GM21360 (cell line): Measurements from ENCODE around the gene ZIM2.
"Not testable (repeated sequence)": the region's sequence is repeated elsewhere in the genome, so short reads cannot be mapped to it uniquely, and the experiment has no call there.

Source experiments
- ATAC-seq: cut with Tn5 transposase; IDR thresholded peaks from one replicate; pipeline ENCODE4 v1.9.1; 2021; ENCODE audit warnings: mild to moderate bottlenecking, moderate library complexity; ENCODE audit not compliant: unreplicated experiment

ZIM2 gene

GRCh38 chr19:56840451-56841192 is at the start of gene ZIM2, which contains the start of gene PEG3:
TSS of gene ZIM2 (minus strand) at chr19:56840726. CDS start at chr19:56824277, 16,449 bp downstream.
TSS of gene PEG3 (minus strand) at chr19:56840726. CDS start at chr19:56824655, 16,071 bp downstream.
- ATAC-seq, result no peak

GRCh38 chr19:56885173-56885985 is 44.9 kb upstream of the ZIM2 start:
- ATAC-seq, result no peak

GRCh38 chr19:56884441-56884840 is 43.9 kb upstream of the ZIM2 start:
- no peak for ATAC-seq

- no peak for ATAC-seq
Measured at GRCh38 chr19:56880592-56881190, 40.2 kb upstream of the ZIM2 start.

- no peak for ATAC-seq
Measured at GRCh38 chr19:56877069-56877715, 36.7 kb upstream of the ZIM2 start.

- no peak for ATAC-seq
Measured at GRCh38 chr19:56875717-56876116, 35.2 kb upstream of the ZIM2 start.

GRCh38 chr19:56874530-56874929 is 34.0 kb upstream of the ZIM2 start:
- no peak for ATAC-seq

GRCh38 chr19:56873493-56873892 is 33.0 kb upstream of the ZIM2 start:
- ATAC-seq, result no peak

GRCh38 chr19:56869886-56870285 is 29.4 kb upstream of the ZIM2 start:
- ATAC-seq, result no peak

- no peak for ATAC-seq
Measured at GRCh38 chr19:56868446-56868845, 27.9 kb upstream of the ZIM2 start.

- no peak for ATAC-seq
Measured at GRCh38 chr19:56866538-56866937, 26.0 kb upstream of the ZIM2 start.

- ATAC-seq, result no peak
Measured at GRCh38 chr19:56864443-56865125, 24.1 kb upstream of the ZIM2 start.

GRCh38 chr19:56862741-56863140 is 22.2 kb upstream of the ZIM2 start:
- no peak for ATAC-seq

GRCh38 chr19:56860409-56860808 is 19.9 kb upstream of the ZIM2 start:
- ATAC-seq, result not testable (repeated sequence)

GRCh38 chr19:56858026-56858425 is 17.5 kb upstream of the ZIM2 start:
- no peak for ATAC-seq

- ATAC-seq, result no peak
Measured at GRCh38 chr19:56856822-56857221, 16.3 kb upstream of the ZIM2 start.

- ATAC-seq, result not testable (repeated sequence)
Measured at GRCh38 chr19:56852361-56852760, 11.8 kb upstream of the ZIM2 start.

GRCh38 chr19:56848166-56848565 is 7.6 kb upstream of the ZIM2 start:
- ATAC-seq, result no peak

- ATAC-seq, result no peak
Measured at GRCh38 chr19:56842412-56842811, 1.9 kb upstream of the ZIM2 start.

GRCh38 chr19:56841193-56841543 is 642 bp upstream of the ZIM2 start:
- ATAC-seq, result no peak
